ENCODE results near the gene TMPRSS11E. TPM values are rescaled to one million over a fixed set of nuclear protein-coding genes. Genes with fewer than 3 reads are reported as not detected.
"Not testable (repeated sequence)": the region's sequence is repeated elsewhere in the genome, so short reads cannot be mapped to it uniquely, and the experiment has no call there.

TMPRSS11E gene
- total and polyA plus RNA-seq, 2 donors from 2014 or later: 0.24 to 2.3 TPM

DNA sequence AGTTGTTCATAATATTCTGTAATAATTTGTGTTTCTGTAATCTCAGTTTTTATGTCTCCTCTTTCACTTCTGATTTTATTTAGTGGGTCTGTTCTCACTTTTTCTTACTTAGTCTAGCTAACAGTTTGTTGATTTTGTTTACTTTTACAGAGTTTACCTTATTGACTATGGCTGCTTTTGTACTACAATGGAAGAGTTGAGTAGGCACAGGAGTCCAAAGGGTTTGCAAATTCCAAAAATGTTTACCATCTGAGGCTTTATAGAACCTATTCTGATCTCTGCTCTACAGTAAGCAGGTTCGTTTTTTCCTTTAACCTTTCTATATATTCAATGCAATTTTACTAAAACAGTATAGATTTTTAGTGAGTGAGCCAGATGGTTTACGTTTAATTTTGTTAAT is 73.7 kb downstream of the TMPRSS11E start:
- no peaks in the 10 kb centered on the region for H3K27me3 ChIP-seq (ENCODE audit: control insufficient read depth, insufficient read depth, low read length)
- no peak overlapping the region for H3K9ac ChIP-seq (ENCODE audit: low read length in 3 of 3)
- no peaks in the 10 kb centered on the region for H3K9me3 ChIP-seq (ENCODE audit: control insufficient read depth in 2 of 3, insufficient read depth in 1 of 3, low read length in 3 of 3)
- no peak overlapping the region for H3K4me3 ChIP-seq (ENCODE audit: low read length in 3 of 3)
- DNase-seq (no peak), FAIRE-seq (no peak)
- H3K4me1 ChIP-seq (ENCODE audit: control insufficient read depth in 2 of 3, insufficient read depth in 2 of 3, low read depth in 1 of 3, low read length in 3 of 3): no peaks in the 10 kb centered on the region
- TF ChIP-seq, protein P1, sequence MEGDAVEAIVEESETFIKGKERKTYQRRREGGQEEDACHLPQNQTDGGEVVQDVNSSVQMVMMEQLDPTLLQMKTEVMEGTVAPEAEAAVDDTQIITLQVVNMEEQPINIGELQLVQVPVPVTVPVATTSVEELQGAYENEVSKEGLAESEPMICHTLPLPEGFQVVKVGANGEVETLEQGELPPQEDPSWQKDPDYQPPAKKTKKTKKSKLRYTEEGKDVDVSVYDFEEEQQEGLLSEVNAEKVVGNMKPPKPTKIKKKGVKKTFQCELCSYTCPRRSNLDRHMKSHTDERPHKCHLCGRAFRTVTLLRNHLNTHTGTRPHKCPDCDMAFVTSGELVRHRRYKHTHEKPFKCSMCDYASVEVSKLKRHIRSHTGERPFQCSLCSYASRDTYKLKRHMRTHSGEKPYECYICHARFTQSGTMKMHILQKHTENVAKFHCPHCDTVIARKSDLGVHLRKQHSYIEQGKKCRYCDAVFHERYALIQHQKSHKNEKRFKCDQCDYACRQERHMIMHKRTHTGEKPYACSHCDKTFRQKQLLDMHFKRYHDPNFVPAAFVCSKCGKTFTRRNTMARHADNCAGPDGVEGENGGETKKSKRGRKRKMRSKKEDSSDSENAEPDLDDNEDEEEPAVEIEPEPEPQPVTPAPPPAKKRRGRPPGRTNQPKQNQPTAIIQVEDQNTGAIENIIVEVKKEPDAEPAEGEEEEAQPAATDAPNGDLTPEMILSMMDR (IDR thresholded peaks at IDR 0.05; ENCODE audit: borderline replicate concordance, extremely low read depth, insufficient read depth): no peak
- H3K36me3 ChIP-seq (ENCODE audit: control insufficient read depth in 2 of 3, insufficient read depth in 3 of 3, low read length in 3 of 3): no peaks in the 10 kb centered on the region
- H3K27ac ChIP-seq (ENCODE audit: low read depth in 2 of 2, low read length in 2 of 2): no peak overlapping the region
- intact Hi-C loops (cut with DNase I): no loop called here

DNA sequence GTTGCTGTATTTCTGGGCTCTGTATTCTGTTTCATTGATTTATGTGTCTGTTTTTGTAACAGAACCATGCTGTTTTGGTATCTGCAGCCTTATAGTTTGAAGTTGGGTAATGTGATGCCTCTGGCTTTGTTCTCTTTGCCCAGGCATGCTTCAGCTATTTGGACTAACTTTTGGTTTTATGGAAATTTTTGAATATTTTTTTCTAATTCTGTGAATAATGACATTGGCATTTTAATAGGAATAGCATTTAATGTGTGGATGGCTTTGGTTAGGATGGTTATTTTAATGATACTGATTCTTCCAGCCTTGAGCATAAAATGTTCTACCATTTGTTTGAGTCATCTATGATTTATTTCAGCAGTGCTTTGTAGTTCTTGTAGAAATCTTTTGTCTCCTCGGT is 75.0 kb downstream of the TMPRSS11E start:
- H3K27me3 ChIP-seq (ENCODE audit: control insufficient read depth, insufficient read depth, low read length); H3K9me3 ChIP-seq (ENCODE audit: control insufficient read depth in 2 of 3, insufficient read depth in 1 of 3, low read length in 3 of 3); FAIRE-seq; H3K4me1 ChIP-seq (ENCODE audit: control insufficient read depth in 2 of 3, insufficient read depth in 2 of 3, low read depth in 1 of 3, low read length in 3 of 3); intact Hi-C loops (cut with DNase I); H3K36me3 ChIP-seq (ENCODE audit: control insufficient read depth in 2 of 3, insufficient read depth in 3 of 3, low read length in 3 of 3); H3K27ac ChIP-seq (ENCODE audit: low read depth in 2 of 2, low read length in 2 of 2); H3K4me3 ChIP-seq (ENCODE audit: low read length in 3 of 3); DNase-seq; H3K9ac ChIP-seq (ENCODE audit: low read length in 3 of 3): not testable (repeated sequence)

DNA sequence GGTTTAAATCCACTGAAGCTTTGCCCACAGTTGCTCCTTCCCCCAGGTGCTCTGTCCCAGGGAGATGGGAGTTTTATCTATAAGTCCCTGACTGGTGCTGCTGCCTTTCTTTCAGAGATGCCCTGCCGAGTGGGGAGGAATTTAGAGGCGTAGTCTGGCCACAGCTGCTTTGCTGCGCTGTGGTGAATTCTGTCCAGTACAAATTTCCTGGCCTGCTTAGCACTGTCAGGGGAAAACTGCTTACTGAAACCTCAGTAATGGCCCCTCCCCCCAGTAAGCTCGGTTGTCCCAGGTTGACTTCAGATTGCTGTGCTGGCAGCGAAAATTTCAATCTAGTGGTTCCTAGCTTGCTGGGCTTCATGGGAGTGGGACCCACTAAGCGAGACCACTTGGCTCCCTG is 88.7 kb downstream of the TMPRSS11E start:
- no peak overlapping the region for H3K4me3 ChIP-seq (ENCODE audit: low read length in 3 of 3)
- intact Hi-C loops (cut with DNase I): no loop called here
- H3K9me3 ChIP-seq (ENCODE audit: control insufficient read depth in 2 of 3, insufficient read depth in 1 of 3, low read length in 3 of 3): no peaks in the 10 kb centered on the region
- no peak overlapping the region for H3K27ac ChIP-seq (ENCODE audit: low read depth in 2 of 2, low read length in 2 of 2)
- no peaks in the 10 kb centered on the region for H3K4me1 ChIP-seq (ENCODE audit: control insufficient read depth in 2 of 3, insufficient read depth in 2 of 3, low read depth in 1 of 3, low read length in 3 of 3)
- H3K9ac ChIP-seq (ENCODE audit: low read length in 3 of 3): no peak overlapping the region
- TF ChIP-seq, protein P1 (IDR thresholded peaks at IDR 0.05; ENCODE audit: borderline replicate concordance, extremely low read depth, insufficient read depth): no peak
- H3K36me3 ChIP-seq (ENCODE audit: control insufficient read depth in 2 of 3, insufficient read depth in 3 of 3, low read length in 3 of 3): no peaks in the 10 kb centered on the region
- DNase-seq (no peak), FAIRE-seq (no peak)
- H3K27me3 ChIP-seq (ENCODE audit: control insufficient read depth, insufficient read depth, low read length): no peaks in the 10 kb centered on the region

DNA sequence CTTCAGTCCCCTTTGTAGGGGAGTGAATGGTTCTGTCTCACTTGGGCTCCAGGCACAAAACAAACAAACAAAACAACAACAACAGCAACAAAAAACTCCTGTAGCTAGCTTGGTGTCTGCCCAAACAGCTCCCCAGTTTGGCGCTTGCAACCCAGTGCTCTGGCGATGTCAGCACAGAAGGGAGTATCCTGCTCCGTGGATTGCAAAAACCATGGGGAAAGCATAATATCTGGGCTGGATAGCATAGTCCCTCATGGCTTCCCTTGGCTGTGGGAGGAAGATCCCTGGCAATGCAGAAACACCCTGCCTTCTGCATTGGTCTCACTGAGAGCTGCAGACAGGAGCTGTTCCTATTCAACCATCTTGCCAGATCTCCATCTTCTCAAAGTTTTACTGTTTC is 89.1 kb downstream of the TMPRSS11E start:
- Histone ChIP-seq H3K36me3 (ENCODE audit: control insufficient read depth in 2 of 3, insufficient read depth in 3 of 3, low read length in 3 of 3) (no peaks in the 10 kb centered on the region), H3K4me1 (ENCODE audit: control insufficient read depth in 2 of 3, insufficient read depth in 2 of 3, low read depth in 1 of 3, low read length in 3 of 3) (no peaks in the 10 kb centered on the region), H3K9ac (ENCODE audit: low read length in 3 of 3) (no peak overlapping the region), H3K4me3 (ENCODE audit: low read length in 3 of 3) (no peak overlapping the region), H3K9me3 (ENCODE audit: control insufficient read depth in 2 of 3, insufficient read depth in 1 of 3, low read length in 3 of 3) (no peaks in the 10 kb centered on the region), H3K27ac (ENCODE audit: low read depth in 2 of 2, low read length in 2 of 2) (no peak overlapping the region), H3K27me3 (ENCODE audit: control insufficient read depth, insufficient read depth, low read length) (no peaks in the 10 kb centered on the region)
- no peak for FAIRE-seq
- no peak for DNase-seq
- TF ChIP-seq, protein P1 (IDR thresholded peaks at IDR 0.05; ENCODE audit: borderline replicate concordance, extremely low read depth, insufficient read depth): no peak
- intact Hi-C loops (cut with DNase I): no loop called here

DNA sequence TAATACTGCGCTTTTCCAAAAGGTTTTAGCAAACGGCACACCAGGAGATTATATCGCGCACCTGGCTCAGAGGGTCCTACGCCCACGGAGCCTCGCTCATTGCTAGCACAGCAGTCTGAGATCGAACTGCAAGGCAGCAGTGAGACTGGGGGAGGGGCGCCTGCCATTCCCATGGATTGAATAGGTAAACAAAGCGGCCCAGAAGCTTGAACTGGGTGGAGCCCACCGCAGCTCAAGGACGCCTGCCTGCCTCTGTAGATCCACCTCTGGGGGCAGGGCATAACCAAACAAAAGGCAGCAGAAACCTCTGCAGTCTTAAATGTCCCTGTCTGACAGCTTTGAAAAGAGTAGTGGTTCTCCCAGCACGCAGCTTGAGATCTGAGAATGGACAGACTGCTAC is 95.5 kb downstream of the TMPRSS11E start:
- FAIRE-seq: not testable (repeated sequence)

More for the DNA sequence above, 95.5 kb downstream of the TMPRSS11E start:
- H3K9ac ChIP-seq (ENCODE audit: low read length in 3 of 3); intact Hi-C loops (cut with DNase I); H3K4me3 ChIP-seq (ENCODE audit: low read length in 3 of 3); DNase-seq; H3K36me3 ChIP-seq (ENCODE audit: control insufficient read depth in 2 of 3, insufficient read depth in 3 of 3, low read length in 3 of 3); H3K27ac ChIP-seq (ENCODE audit: low read depth in 2 of 2, low read length in 2 of 2); H3K27me3 ChIP-seq (ENCODE audit: control insufficient read depth, insufficient read depth, low read length); H3K9me3 ChIP-seq (ENCODE audit: control insufficient read depth in 2 of 3, insufficient read depth in 1 of 3, low read length in 3 of 3); H3K4me1 ChIP-seq (ENCODE audit: control insufficient read depth in 2 of 3, insufficient read depth in 2 of 3, low read depth in 1 of 3, low read length in 3 of 3): not testable (repeated sequence)

Measured in kidney (tissue), 14 donors.